ENCODE data around the gene KRT75.

The KRT75 gene

GRCh38 chr12:52436000-52436827 lies 2.0 kb upstream of the KRT75 start:
- TF ChIP-seq CTCF (conservative IDR thresholded peaks at IDR 0.05; ENCODE audit: low read depth, low read length): no peak
- no peak overlapping the region for H3K4me3 ChIP-seq (ENCODE audit: low read length)

GRCh38 chr12:52435659-52435999 lies 1.5 kb upstream of the KRT75 start:
- DNase-seq (ENCODE audit: low read depth): no peak
- no peak for TF ChIP-seq CTCF (conservative IDR thresholded peaks at IDR 0.05; ENCODE audit: low read depth, low read length)
- no peak overlapping the region for H3K4me3 ChIP-seq (ENCODE audit: low read length)

More at GRCh38 chr12:52436000-52436827, 2.0 kb upstream of the KRT75 start:
- DNase-seq (ENCODE audit: low read depth): no peak

GRCh38 chr12:52434760-52435530 lies 774 bp upstream of the KRT75 start:
- no peak overlapping the region for H3K4me3 ChIP-seq (ENCODE audit: low read length)
- TF ChIP-seq CTCF (conservative IDR thresholded peaks at IDR 0.05; ENCODE audit: low read depth, low read length): no peak
- DNase-seq (ENCODE audit: low read depth): no peak

GRCh38 chr12:52433501-52434080 lies 580 bp downstream of the KRT75 start:
- TF ChIP-seq CTCF (conservative IDR thresholded peaks at IDR 0.05; ENCODE audit: low read depth, low read length): no peak
- H3K4me3 ChIP-seq (ENCODE audit: low read length): no peak overlapping the region
- no peak for DNase-seq (ENCODE audit: low read depth)

- no peak for DNase-seq (ENCODE audit: low read depth)
- TF ChIP-seq CTCF (conservative IDR thresholded peaks at IDR 0.05; ENCODE audit: low read depth, low read length): no peak
- no peak overlapping the region for H3K4me3 ChIP-seq (ENCODE audit: low read length)
Measured at GRCh38 chr12:52432559-52433207, 1.5 kb downstream of the KRT75 start.

GRCh38 chr12:52428121-52428520 lies 6.0 kb downstream of the KRT75 start:
- no peak for DNase-seq (ENCODE audit: low read depth)
- TF ChIP-seq CTCF (conservative IDR thresholded peaks at IDR 0.05; ENCODE audit: low read depth, low read length): no peak
- no peak overlapping the region for H3K4me3 ChIP-seq (ENCODE audit: low read length)

Measured in retinal pigment epithelial cell (primary cell).